ENCODE measurements around the gene PRSS16.
A peak's percentile ranks its signal among the peaks of the same experiment; 100 is the strongest.

PRSS16 gene

GRCh38 chr6:27228963-27229477 is 18.5 kb upstream of the PRSS16 start:
- no peak for DNase-seq (ENCODE audit: low read depth, low spot score)
- ChIA-PET POLR2A (no interaction called here), CTCF (no interaction called here)
- TF ChIP-seq CTCF (IDR thresholded peaks at IDR 0.05; ENCODE audit: insufficient read depth, low read length, missing control alignments), result no peak
- H3K4me3 ChIP-seq (ENCODE audit: low read depth, low read length), result no peak overlapping the region

GRCh38 chr6:27230758-27231111 is 16.8 kb upstream of the PRSS16 start:
- H3K4me3 ChIP-seq (ENCODE audit: low read depth, low read length), result no peak overlapping the region
- ChIA-PET CTCF (no interaction called here), POLR2A (no interaction called here)

DNA sequence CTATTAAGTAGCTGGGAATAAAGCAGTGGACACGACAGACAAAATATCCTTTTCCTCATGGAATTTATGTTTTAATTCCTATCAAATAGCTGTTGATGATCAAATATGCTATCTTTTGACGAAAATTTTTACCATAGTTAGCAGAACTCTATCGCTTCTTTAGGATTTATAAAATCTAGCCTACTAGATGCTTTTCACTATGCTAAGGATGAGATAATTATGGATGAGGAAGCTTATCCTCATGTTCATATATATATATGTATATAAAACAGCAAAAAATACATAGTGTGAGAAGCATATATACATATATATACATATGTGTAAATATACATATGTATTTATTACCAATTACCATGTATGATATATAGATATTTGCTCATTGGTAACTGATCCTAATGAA is 12.9 kb upstream of the PRSS16 start:
- H3K4me3 ChIP-seq (ENCODE audit: low read depth, low read length), result no peak overlapping the region
- TF ChIP-seq CTCF (IDR thresholded peaks at IDR 0.05; ENCODE audit: insufficient read depth, low read length, missing control alignments), result no peak
- ChIA-PET CTCF (interaction anchor here (0.7 to 0.8 kb wide), 2 partner anchors 107 to 537 kb away, joined by 3 read pairs; no protein-coding TSS in a partner anchor), POLR2A (no interaction called here)
- DNase-seq (ENCODE audit: low read depth, low spot score), result no peak

More at GRCh38 chr6:27230758-27231111, 16.8 kb upstream of the PRSS16 start:
- no peak for TF ChIP-seq CTCF (IDR thresholded peaks at IDR 0.05; ENCODE audit: insufficient read depth, low read length, missing control alignments)
- DNase-seq (ENCODE audit: low read depth, low spot score), result no peak

- DNase-seq (ENCODE audit: low read depth, low spot score), result peak; percentile 26
- peak overlapping the region; percentile 44 for H3K4me3 ChIP-seq (ENCODE audit: low read depth, low read length)
- CTCF ChIA-PET, result interaction anchor here (0.9 to 1.4 kb wide), 5 partner anchors 14 to 535 kb away, joined by 3 to 4 read pairs (median 3); no protein-coding TSS in a partner anchor
- POLR2A ChIA-PET, result no interaction called here
- TF ChIP-seq CTCF (IDR thresholded peaks at IDR 0.05; ENCODE audit: insufficient read depth, low read length, missing control alignments), result no peak
These were observed 10.3 kb upstream of the PRSS16 start for GRCh38 chr6:27237089-27237803.

DNA sequence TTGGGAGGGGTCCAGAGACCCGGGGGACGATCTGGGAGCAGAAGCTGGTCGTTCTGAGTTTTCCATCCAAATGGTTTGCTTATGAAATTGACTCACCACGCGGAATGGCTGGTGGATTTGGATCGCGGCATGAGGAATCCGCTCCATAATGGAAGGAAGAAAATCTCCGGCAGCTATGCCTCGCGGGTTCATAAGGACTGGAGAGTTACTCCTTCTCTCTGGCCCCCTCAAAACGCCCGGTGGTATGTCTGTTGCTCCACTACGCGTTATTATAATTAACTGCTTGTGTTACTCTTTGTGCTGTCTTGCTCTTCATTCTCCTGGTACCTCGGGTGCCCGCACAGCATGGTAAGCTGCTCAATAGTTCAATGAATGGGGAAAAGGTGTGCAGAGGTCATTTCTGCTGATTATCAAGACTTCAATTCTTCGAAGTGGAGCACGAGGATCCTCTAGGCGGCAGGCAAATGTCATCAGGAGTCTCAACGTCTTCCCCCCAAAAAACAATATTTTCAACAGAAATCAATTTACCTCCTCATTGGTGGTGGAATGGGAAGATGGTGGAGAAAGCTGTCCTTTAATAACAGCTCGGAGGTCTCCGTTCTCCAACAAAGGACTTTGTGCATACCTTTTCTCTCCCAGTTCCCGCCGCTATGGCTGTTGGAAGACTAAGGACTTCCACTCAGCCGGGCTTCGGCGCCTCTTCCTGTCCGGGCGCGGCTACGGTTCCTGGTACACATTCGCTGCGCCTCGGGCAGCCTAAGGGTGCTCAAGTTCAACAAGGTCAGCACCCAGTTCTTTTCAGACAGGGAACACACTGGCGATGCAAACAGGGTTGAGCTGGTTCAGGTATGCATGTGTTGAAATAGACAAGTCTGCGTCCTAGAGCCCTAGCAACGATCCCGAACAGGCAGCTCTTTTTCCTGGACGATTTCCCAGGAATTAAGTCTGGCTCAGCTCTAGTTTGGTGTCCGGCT is 9.2 kb upstream of the PRSS16 start:
- DNase-seq (ENCODE audit: low read depth, low spot score), result no peak
- peak overlapping the region; percentile 44 for H3K4me3 ChIP-seq (ENCODE audit: low read depth, low read length)
- no peak for TF ChIP-seq CTCF (IDR thresholded peaks at IDR 0.05; ENCODE audit: insufficient read depth, low read length, missing control alignments)
- POLR2A ChIA-PET, result no interaction called here
- CTCF ChIA-PET, result interaction anchor here (0.9 to 1.4 kb wide), 5 partner anchors 13 to 534 kb away, joined by 3 to 4 read pairs (median 3); no protein-coding TSS in a partner anchor

DNA sequence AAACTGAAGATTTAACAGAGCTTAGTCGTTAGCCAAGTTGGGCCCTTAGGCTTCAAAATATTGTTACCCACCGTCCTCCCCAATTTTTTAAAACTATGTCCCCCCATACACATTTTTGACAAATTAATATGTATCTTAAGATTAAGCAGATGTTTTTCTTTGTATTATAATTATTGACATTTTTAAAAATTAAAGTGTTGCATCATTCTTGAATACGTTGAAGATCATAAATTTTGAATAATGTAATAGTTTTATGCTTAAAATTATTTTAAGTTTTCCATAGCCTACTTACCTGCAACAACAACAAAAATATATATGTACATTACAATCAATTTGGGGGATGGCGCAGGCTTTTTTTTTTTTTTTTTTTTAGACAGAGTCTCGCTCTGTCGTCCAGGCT is 8.2 kb upstream of the PRSS16 start:
- POLR2A ChIA-PET, result no interaction called here
- no peak overlapping the region for H3K4me3 ChIP-seq (ENCODE audit: low read depth, low read length)
- no peak for TF ChIP-seq CTCF (IDR thresholded peaks at IDR 0.05; ENCODE audit: insufficient read depth, low read length, missing control alignments)
- no peak for DNase-seq (ENCODE audit: low read depth, low spot score)
- CTCF ChIA-PET, result interaction anchor here (0.9 kb wide), 1 partner anchor 51 kb away, joined by 4 read pairs; no protein-coding TSS in a partner anchor
